Spleen (tissue), 11 donors: ENCODE measurements around the gene KIAA0825. TPM values are rescaled to one million over a fixed set of nuclear protein-coding genes. Genes with fewer than 3 reads are reported as not detected.

ENCODE experiments used
- DNase-seq: peaks from one replicate; pipeline ENCODE4 v3.0.0-alpha.2; 2020
- H3K27ac ChIP-seq, 8 donors: fragments of 200-600 bp; sonication (generic) in 7 of 8; 1 replicate in 4 of 8; 2 replicates in 4 of 8; pipeline versions ENCODE4 v1.5.0 to v1.8.0; 2016 to 2021; ENCODE audit warnings: inconsistent platforms in 4 of 8, mild to moderate bottlenecking in 4 of 8, moderate library complexity in 1 of 8
- H3K27me3 ChIP-seq, 7 donors: fragments of 200-600 bp; sonication (generic) in 6 of 7; replicated peaks in 1 of 7; 1 replicate in 4 of 7; 2 replicates in 3 of 7; pipeline versions ENCODE4 v1.5.0 to v1.8.0; 2016 to 2021; ENCODE audit warnings: inconsistent platforms in 3 of 7, mild to moderate bottlenecking in 1 of 7
- H3K36me3 ChIP-seq, 6 donors: fragments of 200-600 bp; sonication (generic) in 5 of 6; 1 replicate in 4 of 6; 2 replicates in 2 of 6; pipeline versions ENCODE4 v1.5.0 to v1.8.0; 2016 to 2021; ENCODE audit warnings: inconsistent platforms in 2 of 6
- H3K4me1 ChIP-seq, 6 donors: fragments of 200-600 bp; sonication (generic) in 5 of 6; 1 replicate in 3 of 6; 2 replicates in 3 of 6; pipeline versions ENCODE4 v1.5.0 to v1.8.0; 2016 to 2021; ENCODE audit warnings: inconsistent platforms in 3 of 6
- H3K4me3 ChIP-seq, 8 donors: fragments of 200-600 bp; sonication (generic) in 7 of 8; 1 replicate in 4 of 8; 2 replicates in 4 of 8; pipeline versions ENCODE4 v1.5.0 to v1.8.0; 2016 to 2021; ENCODE audit warnings: inconsistent platforms in 4 of 8, mild to moderate bottlenecking in 4 of 8, moderate library complexity in 2 of 8
- H3K9me3 ChIP-seq, 8 donors: fragments of 200-600 bp; sonication (generic) in 7 of 8; 1 replicate in 4 of 8; 2 replicates in 4 of 8; pipeline versions ENCODE4 v1.5.0 to v1.8.0; 2016 to 2021; ENCODE audit warnings: inconsistent platforms in 4 of 8
- POLR2A ChIP-seq, 3 donors: fragments of 450-650 bp; IDR thresholded peaks; one replicate each; pipeline ENCODE4 v1.5.1; 2017; ENCODE audit warnings: antibody characterized with exemption in 3 of 3, mild to moderate bottlenecking in 1 of 3
- POLR2AphosphoS5 ChIP-seq, 3 donors: sonication (generic); formaldehyde crosslinking; IDR thresholded peaks; one replicate each; pipeline ENCODE4 v1.5.1; 2017; ENCODE audit warnings: antibody characterized with exemption in 3 of 3
- WGBS, 5 donors: extraction: QIAGEN DNeasy Blood & Tissue Kit in 3 of 5; methylation state at CpG; one replicate each; pipeline versions ENCODE4 v1.1.5 to v1.1.7; 2013 to 2018; 5-methylcytosine and 5-hydroxymethylcytosine counted together
- intact Hi-C: fragments of 100-400 bp; cut with DNase I; formaldehyde crosslinking; loops from one replicate; pipeline ENCODE4 v1.15.0; 2023; ENCODE audit warnings: low total_unique reads
- polyA plus RNA-seq, 3 donors: library from polyadenylated mRNA; stranded (reverse); fragments of 200-250 nt; gene quantifications; one replicate each; pipeline ENCODE4 v1.2.1, GENCODE V29; 2013
- total RNA-seq, 7 donors: library from RNA; depleted of rRNA in 3 of 7; stranded (reverse); fragments of >200 nt in 3 of 7; fragmentation: NEBNext Ultra II Directional in 4 of 7; extraction: Animal tissue kit (Norgen Biotek cat#: 25700) in 4 of 7; gene quantifications; one replicate each; pipeline versions ENCODE4 v1.1.0 to v1.2.1, GENCODE V29; 2016 to 2021
- TF ChIP-seq, protein P1 (sequence below), 11 experiments: fragments of 200-600 bp in 7 of 11; fragments of 450-650 bp in 4 of 11; sonication (generic) in 4 of 11; IDR thresholded peaks in 8 of 11; conservative IDR thresholded peaks in 3 of 11; 1 replicate in 7 of 11; 2 replicates in 4 of 11; pipeline versions ENCODE4 v1.4.0 to v1.8.0; 2016 to 2021; ENCODE audit warnings: antibody characterized with exemption in 11 of 11, inconsistent platforms in 4 of 11, mild to moderate bottlenecking in 1 of 11
- donor health status: healthy with polysubstance abuse.
- donor health status: DM: no; HTN: no; CAD: no; lungs with moderate emphysema.
- donor health status: DM: no; HTN: no; CAD: no.
- donor health status: Bipolar disorder and iron deficiency.
- donor health status: healthy.
- donor health status: DM: no; HTN: no; CAD: no.
- donor health status: DM: yes; HTN: yes; CAD: no.

The KIAA0825 gene
- total and polyA plus RNA-seq, 10 donors: 0.20 to 13.5 (median 6.0) TPM

DNA sequence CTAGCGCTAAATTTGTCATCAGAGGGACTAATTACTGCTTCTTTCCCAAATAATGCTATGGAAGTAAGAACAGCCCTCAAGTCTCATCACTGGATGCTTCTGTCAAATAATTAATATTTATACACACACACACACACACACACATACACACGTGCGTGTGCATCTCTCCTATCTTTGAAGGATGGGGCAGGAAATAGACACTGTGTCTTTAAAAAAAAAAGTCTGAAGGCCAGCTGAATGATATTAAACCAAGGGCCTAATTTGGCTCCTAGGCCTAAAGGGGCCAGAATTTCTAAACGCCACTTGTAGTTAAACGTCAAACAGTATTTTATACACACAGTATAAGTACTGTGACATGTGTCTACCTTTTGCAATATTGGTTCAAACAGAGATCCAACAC, 3.4 kb upstream of the KIAA0825 start:
- TF ChIP-seq POLR2A (IDR thresholded peaks at IDR 0.05): no peak
- no peaks in the 10 kb centered on the region for H3K9me3 ChIP-seq
- intact Hi-C loops: no loop called here
- no peak for DNase-seq
- peaks cover 4 to 68% (median 49%) of the 10 kb centered on the region in 6 donors for H3K4me1 ChIP-seq
- no peaks in the 10 kb centered on the region for H3K27me3 ChIP-seq
- WGBS, 5 donors: 64 to 79% (median 74%) methylated on average over 5 of the region's 5 CpGs
- peak overlapping the region in 2 of 8 donors; percentile 0 to 5 for H3K27ac ChIP-seq
- no peak overlapping the region for H3K4me3 ChIP-seq
- no peaks in the 10 kb centered on the region for H3K36me3 ChIP-seq

DNA sequence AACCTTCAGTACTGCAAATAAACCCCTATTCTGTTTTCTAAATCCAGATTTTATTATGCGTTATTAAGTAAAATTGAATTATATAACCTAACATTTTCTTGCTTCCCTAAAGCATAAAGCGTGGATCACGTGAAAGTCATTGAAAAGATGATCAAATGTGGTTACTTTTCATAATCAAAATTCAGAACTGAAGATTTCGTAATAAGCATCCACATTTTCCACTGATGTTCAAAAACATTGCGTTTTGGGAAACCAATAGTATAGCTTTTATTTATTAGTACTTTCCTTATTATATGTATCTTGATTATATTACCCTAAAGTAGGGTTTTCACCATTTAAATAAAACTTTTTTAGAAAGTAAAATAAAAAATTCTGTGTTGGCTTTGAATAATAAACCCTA, 1.9 kb upstream of the KIAA0825 start:
- Histone ChIP-seq H3K4me1 (peaks cover 4 to 73% (median 51%) of the 10 kb centered on the region in 6 donors), H3K9me3 (no peaks in the 10 kb centered on the region), H3K27ac (no peak overlapping the region), H3K27me3 (no peaks in the 10 kb centered on the region), H3K4me3 (peak overlapping the region in 1 of 8 donors; percentile 98), H3K36me3 (no peaks in the 10 kb centered on the region)
- TF ChIP-seq, protein P1, sequence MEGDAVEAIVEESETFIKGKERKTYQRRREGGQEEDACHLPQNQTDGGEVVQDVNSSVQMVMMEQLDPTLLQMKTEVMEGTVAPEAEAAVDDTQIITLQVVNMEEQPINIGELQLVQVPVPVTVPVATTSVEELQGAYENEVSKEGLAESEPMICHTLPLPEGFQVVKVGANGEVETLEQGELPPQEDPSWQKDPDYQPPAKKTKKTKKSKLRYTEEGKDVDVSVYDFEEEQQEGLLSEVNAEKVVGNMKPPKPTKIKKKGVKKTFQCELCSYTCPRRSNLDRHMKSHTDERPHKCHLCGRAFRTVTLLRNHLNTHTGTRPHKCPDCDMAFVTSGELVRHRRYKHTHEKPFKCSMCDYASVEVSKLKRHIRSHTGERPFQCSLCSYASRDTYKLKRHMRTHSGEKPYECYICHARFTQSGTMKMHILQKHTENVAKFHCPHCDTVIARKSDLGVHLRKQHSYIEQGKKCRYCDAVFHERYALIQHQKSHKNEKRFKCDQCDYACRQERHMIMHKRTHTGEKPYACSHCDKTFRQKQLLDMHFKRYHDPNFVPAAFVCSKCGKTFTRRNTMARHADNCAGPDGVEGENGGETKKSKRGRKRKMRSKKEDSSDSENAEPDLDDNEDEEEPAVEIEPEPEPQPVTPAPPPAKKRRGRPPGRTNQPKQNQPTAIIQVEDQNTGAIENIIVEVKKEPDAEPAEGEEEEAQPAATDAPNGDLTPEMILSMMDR (IDR thresholded peaks at IDR 0.05 in 8 of 11, conservative IDR thresholded peaks at IDR 0.05 in 3 of 11): no peak
- TF ChIP-seq POLR2AphosphoS5 (IDR thresholded peaks at IDR 0.05) (no peak), POLR2A (IDR thresholded peaks at IDR 0.05) (no peak)
- intact Hi-C loops: no loop called here
- no peak for DNase-seq
- 72 to 94% (median 78%) methylated on average over 5 of the region's 5 CpGs for WGBS, 5 donors

DNA sequence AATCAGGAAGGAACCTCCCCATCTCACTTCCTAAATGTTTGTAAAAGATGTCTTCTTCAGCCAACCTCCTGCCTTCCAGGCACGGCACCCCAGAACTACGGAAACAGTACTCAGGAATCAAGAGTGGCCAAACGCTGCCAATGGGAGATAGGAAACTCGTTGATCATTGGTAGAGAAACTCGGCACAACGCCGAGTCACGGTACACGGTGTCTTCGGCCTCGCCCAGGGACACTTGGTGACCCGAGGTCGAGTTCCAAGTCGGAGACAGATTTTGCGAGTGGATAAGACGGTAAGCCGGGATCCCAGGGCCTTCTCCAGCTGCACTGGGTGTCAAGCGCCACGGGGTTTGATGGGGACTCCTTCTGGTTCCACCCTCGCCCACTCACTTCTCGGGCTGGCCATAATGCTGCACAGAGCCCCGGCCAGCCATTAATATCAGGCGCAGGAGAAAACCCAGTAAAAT, 343 bp downstream of the KIAA0825 start:
- Histone ChIP-seq H3K4me1 (peaks cover 4 to 61% (median 43%) of the 10 kb centered on the region in 6 donors), H3K36me3 (no peaks in the 10 kb centered on the region), H3K9me3 (no peaks in the 10 kb centered on the region), H3K27ac (peak overlapping the region; percentile 68 to 90 (median 83)), H3K4me3 (peak overlapping the region; percentile 83 to 98 (median 92)), H3K27me3 (no peaks in the 10 kb centered on the region)
- WGBS, 5 donors: 0 to 1% (median 0%) methylated on average over 10 to 23 of the region's 23 CpGs
- no peak for DNase-seq
- no peak for TF ChIP-seq POLR2A (IDR thresholded peaks at IDR 0.05)
- intact Hi-C loops: no loop called here

DNA sequence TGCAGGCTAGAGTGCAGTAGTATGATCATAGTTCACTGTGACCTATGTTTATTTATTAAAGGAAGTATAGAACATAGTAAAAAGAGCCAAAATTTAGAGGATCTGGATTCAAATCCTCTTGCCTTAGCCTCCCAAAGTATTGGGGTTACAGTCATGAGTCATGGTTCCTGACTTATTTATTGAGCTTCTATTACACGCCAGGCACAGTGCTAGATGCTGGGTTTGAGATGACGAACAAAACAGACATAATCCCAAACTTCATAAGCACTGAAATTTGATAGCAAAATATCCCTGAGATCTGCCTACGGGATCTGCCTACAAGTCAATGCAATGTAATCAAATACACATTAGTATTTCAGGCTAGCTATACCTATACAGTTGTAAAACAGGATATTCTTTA, 2.5 kb downstream of the KIAA0825 start:
- Histone ChIP-seq H3K27ac (no peak overlapping the region), H3K27me3 (no peaks in the 10 kb centered on the region), H3K4me1 (peaks cover 4 to 39% (median 33%) of the 10 kb centered on the region in 6 donors), H3K9me3 (no peaks in the 10 kb centered on the region), H3K4me3 (no peak overlapping the region), H3K36me3 (no peaks in the 10 kb centered on the region)
- 95 to 99% (median 98%) methylated on average over 3 of the region's 3 CpGs for WGBS, 5 donors
- intact Hi-C loops: no loop called here
- TF ChIP-seq, protein P1 (IDR thresholded peaks at IDR 0.05 in 8 of 11, conservative IDR thresholded peaks at IDR 0.05 in 3 of 11): no peak
- TF ChIP-seq POLR2A (IDR thresholded peaks at IDR 0.05): no peak
- no peak for TF ChIP-seq POLR2AphosphoS5 (IDR thresholded peaks at IDR 0.05)
- no peak for DNase-seq

DNA sequence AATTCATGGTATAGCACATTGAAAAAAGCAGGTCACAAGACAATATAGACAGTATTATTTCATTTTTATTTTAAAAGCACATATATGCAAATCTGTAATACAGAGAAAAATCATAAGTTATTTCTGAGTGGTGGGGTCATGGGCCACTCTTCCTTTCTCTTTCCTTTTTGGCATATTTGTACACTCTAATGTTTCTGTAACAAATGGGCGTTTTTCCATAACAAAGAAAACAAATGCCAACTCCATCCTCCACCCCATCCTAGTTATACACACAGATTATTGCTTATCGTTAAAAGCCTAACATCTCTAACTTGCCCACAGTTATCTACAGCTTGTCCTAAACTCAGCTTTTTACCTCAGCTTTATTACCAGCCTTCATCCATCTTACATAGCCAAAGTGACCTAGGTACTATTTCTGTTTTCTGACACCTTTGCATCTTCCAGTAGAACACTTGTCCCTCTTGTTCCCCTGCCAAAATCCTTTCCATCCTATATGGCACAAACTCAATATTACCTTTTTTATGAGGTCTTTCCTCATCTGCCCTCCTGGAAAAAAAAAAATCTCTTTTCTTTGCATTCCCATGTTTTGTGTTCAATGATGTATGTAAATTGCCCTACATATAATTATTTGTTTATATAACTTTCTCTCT, 4.1 kb downstream of the KIAA0825 start:
- no peak for DNase-seq
- 80 to 97% (median 87%) methylated on average over 2 of the region's 2 CpGs for WGBS, 5 donors
- TF ChIP-seq, protein P1 (IDR thresholded peaks at IDR 0.05 in 8 of 11, conservative IDR thresholded peaks at IDR 0.05 in 3 of 11): no peak
- no peak for TF ChIP-seq POLR2A (IDR thresholded peaks at IDR 0.05)
- TF ChIP-seq POLR2AphosphoS5 (IDR thresholded peaks at IDR 0.05): no peak
- no peak overlapping the region for H3K27ac ChIP-seq
- no peak overlapping the region for H3K4me3 ChIP-seq
- intact Hi-C loops: no loop called here
- H3K36me3 ChIP-seq: no peaks in the 10 kb centered on the region
- H3K27me3 ChIP-seq: no peaks in the 10 kb centered on the region
- no peaks in the 10 kb centered on the region for H3K9me3 ChIP-seq
- H3K4me1 ChIP-seq: peaks cover 1 to 23% (median 18%) of the 10 kb centered on the region in 6 donors
